H1 (cell line): ENCODE measurements around the gene PRCD. TPM values are rescaled to one million over a fixed set of nuclear protein-coding genes. Genes with fewer than 3 reads are reported as not detected.

Experiments
- CTCF ChIA-PET: fragments of 300-600 bp; sonication (Branson Sonifier 250); formaldehyde crosslinking; loops from one replicate; lab custom pipeline; 2021; ENCODE audit not compliant: partially characterized antibody; lab: Charles Lee
- POLR2A ChIA-PET: fragments of 300-600 bp; sonication (Branson Sonifier 250); formaldehyde crosslinking; loops from one replicate; lab custom pipeline; 2021; ENCODE audit warnings: inconsistent platforms; ENCODE audit not compliant: partially characterized antibody; lab: Charles Lee
- DNase-seq, 2 experiments: peaks; one replicate each; pipeline versions ENCODE4 v3.0.0 to v3.0.0-alpha.2; 2010 to 2022; ENCODE audit warnings: low spot score in 2 of 2, low read depth in 1 of 2, mixed read lengths in 1 of 2
- FAIRE-seq: peaks from 2 replicates; lab custom pipeline; 2011; peaks lifted over from hg19 to GRCh38; lab: Jason Lieb, UNC
- H2AFZ ChIP-seq: 2 replicates; pipeline ENCODE4 v1.8.1; 2012; ENCODE audit warnings: low read length, inconsistent platforms
- H2AK5ac ChIP-seq: 2 replicates; pipeline ENCODE4 v1.6.1; 2013; ENCODE audit warnings: low read depth, low read length
- H2BK120ac ChIP-seq: replicated peaks from 2 replicates; pipeline ENCODE3; 2013; ENCODE audit warnings: low read depth, low read length, inconsistent platforms
- H2BK12ac ChIP-seq: 2 replicates; pipeline ENCODE4 v1.6.1; 2013; ENCODE audit warnings: low read depth, low read length
- H2BK15ac ChIP-seq: 2 replicates; pipeline ENCODE4 v1.6.1; 2013; ENCODE audit warnings: low read length
- H2BK20ac ChIP-seq: 2 replicates; pipeline ENCODE4 v1.6.1; 2013; ENCODE audit warnings: low read length
- H2BK5ac ChIP-seq: 2 replicates; pipeline ENCODE4 v1.6.1; 2013; ENCODE audit warnings: low read depth, low read length
- H3K14ac ChIP-seq: 2 replicates; pipeline ENCODE4 v1.6.1; 2013; ENCODE audit warnings: inconsistent platforms; ENCODE audit not compliant: insufficient read length
- H3K18ac ChIP-seq: 2 replicates; pipeline ENCODE4 v1.6.1; 2013; ENCODE audit warnings: low read length; ENCODE audit errors: extremely low read depth
- H3K23ac ChIP-seq: 2 replicates; pipeline ENCODE4 v1.6.1; 2013; ENCODE audit warnings: inconsistent platforms; ENCODE audit not compliant: insufficient read length
- H3K23me2 ChIP-seq: 2 replicates; pipeline ENCODE4 v1.6.1; 2013; ENCODE audit warnings: low read depth, low read length
- H3K27ac ChIP-seq: 2 replicates; pipeline ENCODE4 v1.6.1; 2011; ENCODE audit warnings: low read depth, low read length, inconsistent platforms
- H3K27me3 ChIP-seq, 4 experiments: replicated peaks in 1 of 4; 1 replicate in 1 of 4; 2 replicates in 3 of 4; pipeline versions ENCODE4 v1.6.1 to v1.8.1; 2011 to 2013; ENCODE audit warnings: low read length in 3 of 4, mild to moderate bottlenecking in 3 of 4, inconsistent platforms in 2 of 4, mixed read lengths in 2 of 4, moderate library complexity in 1 of 4; ENCODE audit not compliant: control insufficient read depth in 3 of 4, insufficient read depth in 3 of 4; ENCODE audit errors: extremely low read depth in 1 of 4
- H3K36me3 ChIP-seq, 4 experiments: 2 replicates each; pipeline versions ENCODE4 v1.6.1 to v1.8.1; 2011 to 2013; ENCODE audit warnings: mild to moderate bottlenecking in 4 of 4, low read length in 3 of 4, moderate library complexity in 2 of 4, control low read depth in 1 of 4, inconsistent platforms in 1 of 4; ENCODE audit not compliant: insufficient read depth in 4 of 4, control insufficient read depth in 2 of 4
- H3K4ac ChIP-seq: replicated peaks from 2 replicates; pipeline ENCODE3; 2013; ENCODE audit warnings: low read length, low read depth, mixed read lengths, inconsistent platforms; ENCODE audit not compliant: insufficient read length
- H3K4me1 ChIP-seq, 4 experiments: replicated peaks in 1 of 4; 1 replicate in 1 of 4; 2 replicates in 3 of 4; pipeline versions ENCODE4 v1.6.1 to v1.8.1; 2011 to 2013; ENCODE audit warnings: low read length in 3 of 4, inconsistent platforms in 2 of 4, mixed read lengths in 1 of 4; ENCODE audit not compliant: insufficient read depth in 4 of 4, control insufficient read depth in 3 of 4
- H3K4me2 ChIP-seq, 2 experiments: 2 replicates each; pipeline versions ENCODE4 v1.6.1 to v1.8.1; 2011 to 2013; ENCODE audit warnings: low read depth in 2 of 2, low read length in 2 of 2, control low read depth in 1 of 2, inconsistent platforms in 1 of 2, mild to moderate bottlenecking in 1 of 2; ENCODE audit not compliant: insufficient read depth in 1 of 2
- H3K4me3 ChIP-seq, 4 experiments: fragments of 200-600, 300-600 bp in 1 of 4; sonication (generic), shearing (Covaris generic), sonication (Bioruptor Twin) in 1 of 4; 2 replicates each; pipeline versions ENCODE4 v1.5.1 to v1.8.1; 2011 to 2016; ENCODE audit warnings: low read length in 4 of 4, low read depth in 3 of 4, control low read depth in 2 of 4, inconsistent platforms in 2 of 4, mild to moderate bottlenecking in 2 of 4, mixed read lengths in 1 of 4, moderate library complexity in 1 of 4; ENCODE audit not compliant: insufficient read depth in 2 of 4; ENCODE audit errors: extremely low read depth in 1 of 4
- H3K56ac ChIP-seq: replicated peaks from 2 replicates; pipeline ENCODE3; 2013; ENCODE audit warnings: low read depth, mild to moderate bottlenecking, mixed read lengths, low read length, inconsistent platforms; ENCODE audit not compliant: insufficient read length
- H3K79me1 ChIP-seq: 2 replicates; pipeline ENCODE4 v1.6.1; 2013; ENCODE audit warnings: low read depth, low read length, control low read depth
- H3K79me2 ChIP-seq, 2 experiments: 2 replicates each; pipeline versions ENCODE4 v1.6.1 to v1.8.1; 2012 to 2013; ENCODE audit warnings: low read length in 2 of 2, mild to moderate bottlenecking in 2 of 2, inconsistent platforms in 1 of 2; ENCODE audit not compliant: insufficient read depth in 2 of 2, control insufficient read depth in 1 of 2
- H3K9ac ChIP-seq, 4 experiments: replicated peaks in 1 of 4; 1 replicate in 1 of 4; 2 replicates in 3 of 4; pipeline versions ENCODE4 v1.6.1 to v1.8.1; 2011 to 2013; ENCODE audit warnings: low read depth in 3 of 4, low read length in 3 of 4, control low read depth in 2 of 4, mild to moderate bottlenecking in 2 of 4, moderate library complexity in 2 of 4, inconsistent platforms in 1 of 4; ENCODE audit errors: extremely low read depth in 1 of 4
- H3K9me3 ChIP-seq, 2 experiments: 2 replicates each; pipeline versions ENCODE4 v1.6.1 to v1.8.1; 2012 to 2013; ENCODE audit warnings: mild to moderate bottlenecking in 2 of 2, moderate library complexity in 2 of 2, control low read depth in 1 of 2, inconsistent platforms in 1 of 2, low read depth in 1 of 2, low read length in 1 of 2, mixed read lengths in 1 of 2; ENCODE audit not compliant: insufficient read depth in 2 of 2
- H4K20me1 ChIP-seq, 2 experiments: replicated peaks in 1 of 2; 2 replicates each; pipeline versions ENCODE3 to v1.8.1; 2011 to 2013; ENCODE audit warnings: inconsistent platforms in 2 of 2, low read length in 2 of 2, mild to moderate bottlenecking in 1 of 2; ENCODE audit not compliant: insufficient read depth in 2 of 2, control insufficient read depth in 1 of 2
- H4K5ac ChIP-seq: 2 replicates; pipeline ENCODE4 v1.6.1; 2013; ENCODE audit warnings: low read length, low read depth, mixed read lengths, inconsistent platforms; ENCODE audit not compliant: insufficient read length
- H4K8ac ChIP-seq: 2 replicates; pipeline ENCODE4 v1.8.0; 2013; ENCODE audit warnings: mild to moderate bottlenecking, moderate library complexity, low read length, inconsistent platforms; ENCODE audit not compliant: insufficient read depth; ENCODE audit errors: extremely low read depth
- H4K91ac ChIP-seq: replicated peaks from 2 replicates; pipeline ENCODE3; 2013; ENCODE audit warnings: low read length, mixed read lengths, inconsistent platforms; ENCODE audit not compliant: insufficient read length
- CHD2 ChIP-seq: IDR thresholded peaks from 2 replicates; pipeline ENCODE4 v1.6.1; 2012; ENCODE audit warnings: low read length, improper control_type of control experiment
- CREB1 ChIP-seq: IDR thresholded peaks from 2 replicates; pipeline ENCODE4 v1.6.1; 2012; ENCODE audit warnings: inconsistent platforms
- CTBP2 ChIP-seq: IDR thresholded peaks from 2 replicates; pipeline ENCODE4 v1.7.0; 2011; ENCODE audit warnings: borderline replicate concordance, mild to moderate bottlenecking, moderate library complexity, mixed read lengths, low read length; ENCODE audit not compliant: insufficient read depth, insufficient read length
- GTF2F1 ChIP-seq: IDR thresholded peaks from 2 replicates; pipeline ENCODE4 v1.6.1; 2012; ENCODE audit warnings: low read depth, low read length, improper control_type of control experiment, borderline replicate concordance
- JUND ChIP-seq: IDR thresholded peaks from 2 replicates; pipeline ENCODE4 v1.6.1; 2011; ENCODE audit warnings: mild to moderate bottlenecking, improper control_type of control experiment, low read length
- MAFK ChIP-seq: IDR thresholded peaks from 2 replicates; pipeline ENCODE4 v1.6.1; 2012; ENCODE audit warnings: low read depth, mild to moderate bottlenecking, improper control_type of control experiment, low read length
- NRF1 ChIP-seq: IDR thresholded peaks from 2 replicates; pipeline ENCODE4 v1.6.1; 2011; ENCODE audit warnings: mild to moderate bottlenecking, low read depth, low read length, improper control_type of control experiment
- POLR2A ChIP-seq, 2 experiments: IDR thresholded peaks; 1 replicate in 1 of 2; 2 replicates in 1 of 2; pipeline ENCODE4 v1.6.1; 2011; ENCODE audit warnings: low read depth in 2 of 2, low read length in 2 of 2, mild to moderate bottlenecking in 2 of 2; ENCODE audit errors: control extremely low read depth in 1 of 2
- WGBS, 2 experiments: shearing (Covaris generic) in 1 of 2; methylation state at CpG; one replicate each; pipeline versions ENCODE4 v1.1.6 to v1.1.7; 2013 to 2015; ENCODE audit warnings: low lambda C conversion rate in 2 of 2, mixed read lengths in 2 of 2, inconsistent platforms in 1 of 2, low coverage in 1 of 2, missing lambda C conversion rate in 1 of 2; ENCODE audit not compliant: insufficient replicate concordance in 2 of 2, insufficient coverage in 1 of 2, insufficient read length in 1 of 2; ENCODE audit errors: extremely low coverage in 1 of 2, missing lambda C conversion rate in 1 of 2; 5-methylcytosine and 5-hydroxymethylcytosine counted together
- polyA plus RNA-seq, 7 experiments: library from polyadenylated mRNA; depleted of rRNA in 3 of 7; stranded (reverse) in 5 of 7; unstranded in 2 of 7; fragments of >200 nt in 5 of 7; fragments of 200-250 nt in 2 of 7; gene quantifications; 1 replicate in 5 of 7; 2 replicates in 1 of 7; 4 replicates in 1 of 7; pipeline versions ENCODE4 v1.2.1 to v1.2.3, GENCODE V29; 2011 to 2013; ENCODE audit warnings: missing spikeins in 2 of 7, mixed read lengths in 2 of 7
- total RNA-seq: library from RNA; stranded (reverse); fragmentation: NEBNext Ultra II Directional; extraction: Animal tissue kit (Norgen Biotek cat#: 25700); gene quantifications from 2 replicates; pipeline ENCODE4 v1.2.1, GENCODE V29; 2021

Gene PRCD
- total and polyA plus RNA-seq, 2 of the 8 experiments (the other 6 are each of a cell fraction or from before 2014, with no cell fraction given): 0.77 to 2.1 TPM

DNA sequence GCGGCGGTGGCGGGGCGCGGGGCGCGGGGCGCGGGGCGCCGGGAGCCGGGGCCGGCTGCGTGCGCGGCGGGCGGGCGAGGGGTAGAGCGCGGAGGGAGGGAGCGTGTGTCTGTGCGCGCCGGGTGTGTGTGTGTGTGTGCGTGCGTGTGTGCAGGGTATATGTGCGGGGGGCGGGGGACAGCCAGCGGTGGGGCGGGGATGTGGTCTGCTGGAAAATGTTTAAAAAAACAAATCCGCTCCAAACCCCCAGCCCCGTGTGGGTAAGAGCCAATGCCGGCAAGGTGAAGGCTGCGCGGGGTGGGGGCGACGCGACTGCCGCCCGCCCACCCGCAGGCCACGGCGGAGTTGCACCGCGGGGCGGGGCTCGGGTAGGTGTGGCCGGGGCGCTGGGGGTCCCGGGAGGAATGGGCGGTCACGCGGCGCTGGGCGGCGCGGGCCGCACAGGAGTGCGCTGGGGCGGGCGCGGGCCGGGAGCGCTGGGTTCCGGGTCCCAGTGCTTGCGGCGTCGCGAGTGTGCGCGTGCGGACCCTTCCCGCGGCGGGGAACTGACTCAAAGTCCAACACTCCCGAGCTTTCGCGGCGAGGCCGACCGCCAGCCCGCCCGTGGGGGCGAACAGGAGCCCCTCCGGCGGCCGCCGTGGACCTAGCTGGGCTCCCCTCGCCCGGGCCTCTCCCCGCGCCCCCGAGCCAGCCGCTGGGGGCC lies 2.1 kb upstream of the PRCD start, which contains the start of gene CYGB:
Gene CYGB, minus strand, starts transcription at position 132 of the 703 bp plus-strand sequence. CDS start 167 bp downstream, outside the sequence.
- no peak within 1 kb of the TSS for H4K5ac ChIP-seq
- DNase-seq (no peak), FAIRE-seq (no peak)
- no peak within 1 kb of the TSS for H2BK20ac ChIP-seq
- POLR2A ChIA-PET: interaction anchor here (3.7 to 5.7 kb wide), 2 partner anchors 8 to 20 kb away, joined by 28 to 30 read pairs; no protein-coding TSS in a partner anchor
- H4K91ac ChIP-seq: no peak within 1 kb of the TSS
- H3K36me3 ChIP-seq: no peaks in the 10 kb centered on the region
- H3K14ac ChIP-seq: no peak within 1 kb of the TSS
- no peak within 1 kb of the TSS for H3K27ac ChIP-seq
- peak within 1 kb of the TSS; percentile 60 for H3K18ac ChIP-seq
- no peaks in the 10 kb centered on the region for H4K20me1 ChIP-seq
- peak within 1 kb of the TSS in 1 of 4 experiments; percentile 40; a peak in 2 of 7 replicates for H3K9ac ChIP-seq
- H2BK15ac ChIP-seq: no peak within 1 kb of the TSS
- no peaks in the 10 kb centered on the region for H3K9me3 ChIP-seq
- H4K8ac ChIP-seq: peak within 1 kb of the TSS; percentile 84; the same call in 1 of the 2 replicates
- H2AK5ac ChIP-seq: no peak within 1 kb of the TSS
- H2AFZ ChIP-seq: no peak within 1 kb of the TSS; the same call in 1 of the 2 replicates
- H3K23me2 ChIP-seq: peaks cover 11% of the 10 kb centered on the region
- peak within 1 kb of the TSS; percentile 35 to 67 (median 46) for H3K4me3 ChIP-seq
- H3K27me3 ChIP-seq: peaks cover 8 to 46% (median 37%) of the 10 kb centered on the region in 4 experiments
- peak within 1 kb of the TSS; percentile 17 for H3K4ac ChIP-seq
- no peaks in the 10 kb centered on the region for H3K79me2 ChIP-seq
- no peak within 1 kb of the TSS for H2BK120ac ChIP-seq
- H3K23ac ChIP-seq: no peak within 1 kb of the TSS
- no peak within 1 kb of the TSS for H2BK12ac ChIP-seq
- H3K4me1 ChIP-seq: peaks cover 0 to 16% (median 9%) of the 10 kb centered on the region in 4 experiments; a peak in 6 of 7 replicates
- H3K79me1 ChIP-seq: no peaks in the 10 kb centered on the region
- WGBS, 2 experiments: 1% methylated on average over 18 of the region's 95 CpGs; no CpG with 5 or more reads in 1 of the 2 experiments
- CTCF ChIA-PET: interaction anchor here (1.3 to 15.6 kb wide), 4 partner anchors 8 to 146 kb away, joined by 3 to 260 read pairs (median 30); no protein-coding TSS in a partner anchor
- H3K4me2 ChIP-seq: peak within 1 kb of the TSS; percentile 76 to 99
- no peak within 1 kb of the TSS for H2BK5ac ChIP-seq
- H3K56ac ChIP-seq: no peak within 1 kb of the TSS
- TF ChIP-seq JUND: no peak
- no peak for TF ChIP-seq CHD2
- TF ChIP-seq POLR2A (IDR thresholded peaks at IDR 0.05; ENCODE audit: control extremely low read depth in 1 of 2, low read depth in 2 of 2, low read length in 2 of 2): no peak
- no peak for TF ChIP-seq MAFK
- no peak for TF ChIP-seq NRF1
- no peak for TF ChIP-seq CREB1
- TF ChIP-seq CTBP2: no peak
- TF ChIP-seq GTF2F1: no peak
